ENCODE data around the gene GAS2L3.

DNA sequence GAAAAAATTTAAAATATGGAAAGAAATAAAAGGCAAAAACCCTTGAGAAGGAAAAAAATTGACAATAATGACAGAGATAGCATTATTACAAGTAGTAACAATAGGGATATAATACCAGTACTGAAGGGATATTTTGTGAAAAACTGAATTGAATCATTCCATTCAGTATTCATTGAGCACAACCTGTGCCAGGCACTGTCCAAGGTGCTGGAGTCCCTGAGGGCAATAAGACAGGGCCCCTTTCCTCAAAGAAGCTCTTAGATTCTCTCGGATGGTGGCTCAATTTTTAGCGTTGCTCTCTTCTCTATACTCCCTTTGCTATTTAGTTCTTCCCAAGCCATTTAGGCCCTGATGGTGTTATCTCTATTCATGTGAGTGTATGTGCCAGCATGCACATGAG lies 34.3 kb upstream of the GAS2L3 start:
- TF ChIP-seq, protein P1, sequence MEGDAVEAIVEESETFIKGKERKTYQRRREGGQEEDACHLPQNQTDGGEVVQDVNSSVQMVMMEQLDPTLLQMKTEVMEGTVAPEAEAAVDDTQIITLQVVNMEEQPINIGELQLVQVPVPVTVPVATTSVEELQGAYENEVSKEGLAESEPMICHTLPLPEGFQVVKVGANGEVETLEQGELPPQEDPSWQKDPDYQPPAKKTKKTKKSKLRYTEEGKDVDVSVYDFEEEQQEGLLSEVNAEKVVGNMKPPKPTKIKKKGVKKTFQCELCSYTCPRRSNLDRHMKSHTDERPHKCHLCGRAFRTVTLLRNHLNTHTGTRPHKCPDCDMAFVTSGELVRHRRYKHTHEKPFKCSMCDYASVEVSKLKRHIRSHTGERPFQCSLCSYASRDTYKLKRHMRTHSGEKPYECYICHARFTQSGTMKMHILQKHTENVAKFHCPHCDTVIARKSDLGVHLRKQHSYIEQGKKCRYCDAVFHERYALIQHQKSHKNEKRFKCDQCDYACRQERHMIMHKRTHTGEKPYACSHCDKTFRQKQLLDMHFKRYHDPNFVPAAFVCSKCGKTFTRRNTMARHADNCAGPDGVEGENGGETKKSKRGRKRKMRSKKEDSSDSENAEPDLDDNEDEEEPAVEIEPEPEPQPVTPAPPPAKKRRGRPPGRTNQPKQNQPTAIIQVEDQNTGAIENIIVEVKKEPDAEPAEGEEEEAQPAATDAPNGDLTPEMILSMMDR (IDR thresholded peaks at IDR 0.05; ENCODE audit: borderline replicate concordance, extremely low read depth, low read length, poor library complexity, severe bottlenecking): no peak
- TF ChIP-seq EZH2 (IDR thresholded peaks at IDR 0.05; ENCODE audit: borderline replicate concordance, low read depth, low read length, severe bottlenecking): no peak

Data from DND-41 (cell line).